Measurements from ENCODE around the gene DAZAP1.
A peak's percentile ranks its signal among the peaks of the same experiment; 100 is the strongest.

The DAZAP1 gene

GRCh38 chr19:1473085-1473851 lies 65.9 kb downstream of the DAZAP1 start:
- Histone ChIP-seq H3K4ac (ENCODE audit: low read depth in 1 of 2, low read length in 2 of 2) (no peak overlapping the region), H3K27me3 (ENCODE audit: control insufficient read depth in 1 of 2, insufficient read depth in 1 of 2, low read length in 2 of 2) (peaks cover 27 to 43% of the 10 kb centered on the region in 2 experiments), H3K4me1 (ENCODE audit: control insufficient read depth, insufficient read depth, low read depth, low read length) (peaks cover 56% of the 10 kb centered on the region), H4K8ac (ENCODE audit: low read length) (no peak overlapping the region), H2AFZ (ENCODE audit: low read depth, low read length) (no peak overlapping the region), H3K27ac (ENCODE audit: low read length, poor library complexity, severe bottlenecking) (no peak overlapping the region), H2BK12ac (ENCODE audit: low read length in 2 of 2) (no peak overlapping the region), H3K79me1 (replicated peaks; ENCODE audit: low read length, poor library complexity, severe bottlenecking) (peaks cover 41% of the 10 kb centered on the region), H2AK5ac (ENCODE audit: low read length, severe bottlenecking) (no peak overlapping the region), H2BK15ac (ENCODE audit: low read depth, poor library complexity, severe bottlenecking) (no peak overlapping the region), H3K23ac (ENCODE audit: low read length in 2 of 2) (no peak overlapping the region), H3K9me3 (ENCODE audit: control insufficient read depth, low read length) (no peaks in the 10 kb centered on the region), H4K91ac (ENCODE audit: low read length) (no peak overlapping the region), H3K9ac (ENCODE audit: low read length) (no peak overlapping the region), H3K4me3 (ENCODE audit: insufficient read depth in 1 of 2, low read depth in 1 of 2, low read length in 2 of 2) (no peak overlapping the region), H3K36me3 (ENCODE audit: control insufficient read depth in 1 of 2, insufficient read depth in 2 of 2, low read depth in 1 of 2, low read length in 2 of 2) (peaks cover 13 to 38% of the 10 kb centered on the region in 2 experiments), H2BK120ac (ENCODE audit: low read depth, low read length) (no peak overlapping the region), H2BK5ac (ENCODE audit: low read depth, low read length, poor library complexity, severe bottlenecking) (no peak overlapping the region), H3K18ac (ENCODE audit: low read depth in 1 of 2, low read length in 2 of 2) (no peak overlapping the region), H3K4me2 (ENCODE audit: low read length, poor library complexity, severe bottlenecking) (no peak overlapping the region), H3K14ac (ENCODE audit: low read length in 2 of 2) (no peak overlapping the region)
- DNase-seq = no peak
- 91% methylated on average over 18 of the region's 20 CpGs for WGBS

DNA sequence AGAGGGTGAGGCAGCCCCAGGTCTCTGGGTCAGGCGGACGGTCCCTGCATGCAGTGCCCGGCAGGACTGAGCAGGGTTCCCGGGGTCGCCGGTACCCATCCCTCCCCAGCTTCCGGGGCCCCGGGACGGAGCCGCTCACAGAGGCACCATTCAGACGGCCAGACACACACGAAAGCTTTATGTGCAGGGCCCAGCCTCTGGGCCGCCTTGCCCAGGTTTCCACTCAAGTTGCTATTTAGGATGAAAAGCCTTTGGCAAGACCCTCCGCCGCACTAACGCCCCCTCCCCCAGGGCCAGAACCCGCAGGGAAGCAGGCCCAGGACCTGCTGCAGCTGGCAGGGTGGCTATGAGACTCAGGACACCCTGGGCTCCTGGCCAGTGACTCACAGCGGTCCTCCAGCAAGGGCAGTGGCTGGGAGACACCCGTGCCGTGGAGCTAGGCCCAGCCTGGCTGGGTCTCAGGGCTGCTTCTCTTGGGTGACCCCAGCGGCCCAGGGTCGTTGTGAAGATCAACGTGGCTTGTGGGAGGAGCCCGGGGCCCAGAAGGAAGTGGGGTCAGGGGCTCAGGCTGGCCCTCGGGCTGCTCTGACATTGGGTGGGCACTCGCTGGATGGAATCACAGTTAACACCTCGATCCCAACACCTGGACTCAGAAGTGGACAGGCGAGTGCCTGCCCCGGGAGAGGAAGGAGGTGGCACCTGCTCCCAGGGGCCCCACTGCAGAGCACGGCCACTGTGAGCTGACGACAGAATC lies 66.8 kb downstream of the DAZAP1 start:
- H2BK12ac ChIP-seq (ENCODE audit: low read length in 2 of 2) = no peak overlapping the region
- H3K4ac ChIP-seq (ENCODE audit: low read depth in 1 of 2, low read length in 2 of 2) = no peak overlapping the region
- 86% methylated on average over 31 of the region's 31 CpGs for WGBS
- no peak for DNase-seq
- no peak overlapping the region for H3K9ac ChIP-seq (ENCODE audit: low read length)
- H3K4me3 ChIP-seq (ENCODE audit: insufficient read depth in 1 of 2, low read depth in 1 of 2, low read length in 2 of 2) = no peak overlapping the region
- peaks cover 41% of the 10 kb centered on the region for H3K79me1 ChIP-seq (replicated peaks; ENCODE audit: low read length, poor library complexity, severe bottlenecking)
- no peak overlapping the region for H3K18ac ChIP-seq (ENCODE audit: low read depth in 1 of 2, low read length in 2 of 2)
- H3K36me3 ChIP-seq (ENCODE audit: control insufficient read depth in 1 of 2, insufficient read depth in 2 of 2, low read depth in 1 of 2, low read length in 2 of 2) = peaks cover 13 to 38% of the 10 kb centered on the region in 2 experiments
- H3K4me1 ChIP-seq (ENCODE audit: control insufficient read depth, insufficient read depth, low read depth, low read length) = peaks cover 48% of the 10 kb centered on the region
- H3K27ac ChIP-seq (ENCODE audit: low read length, poor library complexity, severe bottlenecking) = no peak overlapping the region
- H4K91ac ChIP-seq (ENCODE audit: low read length) = no peak overlapping the region
- H2AK5ac ChIP-seq (ENCODE audit: low read length, severe bottlenecking) = no peak overlapping the region
- peaks cover 24 to 39% of the 10 kb centered on the region in 2 experiments for H3K27me3 ChIP-seq (ENCODE audit: control insufficient read depth in 1 of 2, insufficient read depth in 1 of 2, low read length in 2 of 2)
- H3K9me3 ChIP-seq (ENCODE audit: control insufficient read depth, low read length) = no peaks in the 10 kb centered on the region
- no peak overlapping the region for H2BK5ac ChIP-seq (ENCODE audit: low read depth, low read length, poor library complexity, severe bottlenecking)
- H2BK120ac ChIP-seq (ENCODE audit: low read depth, low read length) = no peak overlapping the region
- H2AFZ ChIP-seq (ENCODE audit: low read depth, low read length) = no peak overlapping the region
- H3K14ac ChIP-seq (ENCODE audit: low read length in 2 of 2) = no peak overlapping the region
- H4K8ac ChIP-seq (ENCODE audit: low read length) = no peak overlapping the region
- no peak overlapping the region for H3K23ac ChIP-seq (ENCODE audit: low read length in 2 of 2)
- H3K4me2 ChIP-seq (ENCODE audit: low read length, poor library complexity, severe bottlenecking) = no peak overlapping the region
- H2BK15ac ChIP-seq (ENCODE audit: low read depth, poor library complexity, severe bottlenecking) = no peak overlapping the region

DNA sequence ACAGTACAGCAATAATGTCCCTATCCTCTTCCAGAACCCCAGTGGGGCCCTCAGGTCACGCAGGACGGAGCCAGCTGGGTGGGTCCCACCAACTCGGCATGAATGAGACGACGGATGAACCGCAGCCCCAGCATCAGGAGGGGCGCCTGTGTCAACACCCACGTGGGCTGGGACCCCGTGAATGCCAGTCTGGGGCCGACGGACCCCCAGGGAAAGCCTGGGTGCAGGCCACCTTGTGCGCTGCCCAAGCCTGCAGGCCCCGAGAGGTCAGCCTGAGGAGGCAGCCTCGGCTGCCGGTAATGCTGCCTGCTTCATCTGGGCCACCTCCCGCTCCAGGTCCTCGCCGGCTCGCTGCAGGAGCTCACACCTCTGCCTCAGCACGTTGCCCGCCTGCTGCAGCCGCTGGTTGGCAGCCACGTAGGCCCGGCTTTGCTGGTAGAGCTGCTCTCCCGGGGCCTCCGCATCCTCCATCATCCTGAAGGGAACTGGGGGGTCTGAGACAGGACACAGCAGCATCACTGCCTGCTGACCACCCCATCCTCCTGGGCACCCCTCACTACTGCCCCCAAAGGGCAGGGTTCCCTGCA lies 67.5 kb downstream of the DAZAP1 start:
- no peak for DNase-seq
- Histone ChIP-seq H4K8ac (ENCODE audit: low read length) (peak overlapping the region; percentile 19), H3K27ac (ENCODE audit: low read length, poor library complexity, severe bottlenecking) (no peak overlapping the region), H2AFZ (ENCODE audit: low read depth, low read length) (no peak overlapping the region), H2BK15ac (ENCODE audit: low read depth, poor library complexity, severe bottlenecking) (no peak overlapping the region), H3K18ac (ENCODE audit: low read depth in 1 of 2, low read length in 2 of 2) (no peak overlapping the region), H2BK5ac (ENCODE audit: low read depth, low read length, poor library complexity, severe bottlenecking) (no peak overlapping the region), H2BK120ac (ENCODE audit: low read depth, low read length) (no peak overlapping the region), H3K27me3 (ENCODE audit: control insufficient read depth in 1 of 2, insufficient read depth in 1 of 2, low read length in 2 of 2) (peaks cover 24 to 37% of the 10 kb centered on the region in 2 experiments), H2AK5ac (ENCODE audit: low read length, severe bottlenecking) (no peak overlapping the region), H2BK12ac (ENCODE audit: low read length in 2 of 2) (no peak overlapping the region), H3K36me3 (ENCODE audit: control insufficient read depth in 1 of 2, insufficient read depth in 2 of 2, low read depth in 1 of 2, low read length in 2 of 2) (peaks cover 13 to 38% of the 10 kb centered on the region in 2 experiments), H3K4ac (ENCODE audit: low read depth in 1 of 2, low read length in 2 of 2) (no peak overlapping the region), H4K91ac (ENCODE audit: low read length) (no peak overlapping the region), H3K23ac (ENCODE audit: low read length in 2 of 2) (no peak overlapping the region), H3K79me1 (replicated peaks; ENCODE audit: low read length, poor library complexity, severe bottlenecking) (peaks cover 41% of the 10 kb centered on the region), H3K4me2 (ENCODE audit: low read length, poor library complexity, severe bottlenecking) (no peak overlapping the region), H3K9me3 (ENCODE audit: control insufficient read depth, low read length) (no peaks in the 10 kb centered on the region), H3K14ac (ENCODE audit: low read length in 2 of 2) (no peak overlapping the region), H3K4me1 (ENCODE audit: control insufficient read depth, insufficient read depth, low read depth, low read length) (peaks cover 41% of the 10 kb centered on the region), H3K4me3 (ENCODE audit: insufficient read depth in 1 of 2, low read depth in 1 of 2, low read length in 2 of 2) (no peak overlapping the region), H3K9ac (ENCODE audit: low read length) (no peak overlapping the region)
- WGBS = 96% methylated on average over 25 of the region's 26 CpGs
